ENCODE data around the gene MXRA8.

MXRA8 gene

DNA sequence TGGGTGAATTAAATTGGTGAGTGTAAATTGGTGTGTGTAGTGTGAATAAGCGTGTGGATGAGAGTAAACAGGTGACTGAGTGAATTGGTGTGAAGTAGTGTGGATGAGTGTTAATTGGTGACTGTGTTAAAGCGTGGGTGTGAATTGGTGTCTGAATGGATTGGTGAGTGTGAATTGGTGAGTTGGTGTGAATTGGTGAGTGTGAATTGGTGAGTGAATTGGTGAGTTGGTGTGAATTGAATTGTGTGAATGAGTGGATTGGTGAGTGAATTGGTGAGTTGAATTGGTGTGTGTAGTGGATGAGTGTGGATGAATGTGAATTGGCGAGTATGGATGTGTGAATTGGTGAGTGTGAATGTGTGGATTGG is 8.3 kb upstream of the MXRA8 start:
- no peak for TF ChIP-seq POLR2A (IDR thresholded peaks at IDR 0.05; ENCODE audit: low read length)
- TF ChIP-seq GATA1 (IDR thresholded peaks at IDR 0.05; ENCODE audit: low read depth, low read length): no peak
- peak in 1 of 2 experiments; percentile 74 for DNase-seq

DNA sequence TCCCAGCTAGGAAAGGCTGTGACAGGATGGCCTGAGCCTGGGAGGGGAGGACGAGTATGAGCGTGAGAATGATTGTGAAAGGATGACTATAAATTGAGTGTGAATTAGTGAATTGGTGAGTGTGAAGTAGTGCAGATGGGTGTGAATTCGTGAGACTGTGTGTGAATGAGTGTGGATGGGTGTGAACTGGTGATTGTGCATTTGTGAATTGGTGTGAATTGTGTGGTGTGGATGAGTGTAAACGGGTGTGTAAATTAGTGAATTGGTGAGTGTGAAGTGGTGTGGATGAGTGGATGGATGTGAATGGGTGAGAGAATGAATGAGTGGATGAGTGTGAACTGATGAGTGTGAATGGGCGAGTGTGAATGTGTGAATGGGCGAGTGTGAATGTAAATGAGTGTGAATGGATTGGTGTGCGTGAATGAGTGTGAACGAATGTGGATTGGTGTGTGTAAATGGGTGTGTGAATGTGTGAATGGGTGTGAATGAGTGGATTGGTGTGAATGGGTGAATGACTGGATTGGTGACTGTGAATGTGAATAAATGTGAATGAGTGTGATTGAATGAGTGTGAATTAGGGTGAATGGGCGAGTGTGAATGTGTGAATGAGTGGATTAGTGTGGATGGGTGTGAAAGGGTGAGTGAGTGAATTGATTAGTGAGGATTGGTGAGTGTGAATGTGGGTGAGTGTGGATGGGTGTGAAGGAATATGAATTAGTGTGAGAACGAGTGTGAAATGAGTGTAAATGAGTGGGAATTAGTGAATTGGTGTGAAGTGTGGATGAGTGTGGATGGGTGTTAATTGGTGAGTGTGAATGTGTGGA is 7.7 kb upstream of the MXRA8 start:
- peak; percentile 57 for DNase-seq
- no peak for TF ChIP-seq POLR2A (IDR thresholded peaks at IDR 0.05; ENCODE audit: low read length)
- TF ChIP-seq GATA1 (IDR thresholded peaks at IDR 0.05; ENCODE audit: low read depth, low read length): no peak

DNA sequence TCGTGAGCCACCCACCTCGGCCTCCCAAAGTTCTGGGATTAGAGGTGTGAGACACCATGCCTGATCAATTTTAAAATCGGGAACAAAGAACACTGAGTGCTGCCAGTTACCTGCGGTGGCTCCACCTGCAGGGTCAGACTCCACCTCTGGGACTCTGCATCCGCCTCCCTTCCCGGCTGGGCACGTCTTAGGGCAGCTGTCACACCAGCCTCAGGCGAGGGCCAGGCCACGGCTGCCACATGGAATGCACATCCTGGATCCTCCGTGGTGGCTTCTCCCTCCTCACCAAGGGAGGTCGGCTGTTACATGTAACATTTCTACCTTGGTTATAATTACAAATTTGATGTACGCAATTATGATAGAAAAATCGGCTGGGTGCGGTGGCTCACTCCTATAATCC is 5.9 kb upstream of the MXRA8 start:
- no peak for TF ChIP-seq POLR2A (IDR thresholded peaks at IDR 0.05; ENCODE audit: low read length)
- no peak for TF ChIP-seq GATA1 (IDR thresholded peaks at IDR 0.05; ENCODE audit: low read depth, low read length)
- no peak for DNase-seq

DNA sequence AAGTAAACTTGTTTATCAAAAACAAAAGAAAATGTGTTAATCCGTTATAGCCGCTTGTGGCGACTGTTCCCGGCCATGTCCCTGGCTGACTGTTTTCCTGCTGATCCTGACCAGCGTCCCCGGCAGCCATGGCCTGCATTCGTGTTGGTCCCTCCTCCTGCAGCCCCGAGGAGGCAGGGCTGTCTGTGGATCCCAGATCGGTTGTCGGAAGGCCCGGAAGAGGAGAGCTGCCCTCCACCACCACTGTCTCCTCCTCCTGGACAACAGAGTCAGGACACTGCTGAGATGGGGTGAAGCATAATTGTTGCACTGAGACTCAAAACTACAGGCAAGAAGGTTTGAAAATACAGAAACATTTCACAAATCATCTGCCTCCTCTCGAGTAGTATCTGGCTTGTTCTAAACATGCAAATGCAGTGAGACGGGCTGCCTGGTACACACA is 3.6 kb upstream of the MXRA8 start:
- peak in 1 of 2 experiments; percentile 31 for DNase-seq
- TF ChIP-seq GATA1 (IDR thresholded peaks at IDR 0.05; ENCODE audit: low read depth, low read length): no peak
- TF ChIP-seq POLR2A (IDR thresholded peaks at IDR 0.05; ENCODE audit: low read length): no peak

- DNase-seq: no peak
- TF ChIP-seq GATA1 (IDR thresholded peaks at IDR 0.05; ENCODE audit: low read depth, low read length) (no peak), POLR2A (IDR thresholded peaks at IDR 0.05; ENCODE audit: low read length) (no peak)
Measured at GRCh38 chr1:1361233-1361981, 3.1 kb upstream of the MXRA8 start.

GRCh38 chr1:1360506-1361169 is 2.3 kb upstream of the MXRA8 start:
- no peak for DNase-seq
- TF ChIP-seq GATA1 (IDR thresholded peaks at IDR 0.05; ENCODE audit: low read depth, low read length) (no peak), POLR2A (IDR thresholded peaks at IDR 0.05; ENCODE audit: low read length) (no peak)

DNA sequence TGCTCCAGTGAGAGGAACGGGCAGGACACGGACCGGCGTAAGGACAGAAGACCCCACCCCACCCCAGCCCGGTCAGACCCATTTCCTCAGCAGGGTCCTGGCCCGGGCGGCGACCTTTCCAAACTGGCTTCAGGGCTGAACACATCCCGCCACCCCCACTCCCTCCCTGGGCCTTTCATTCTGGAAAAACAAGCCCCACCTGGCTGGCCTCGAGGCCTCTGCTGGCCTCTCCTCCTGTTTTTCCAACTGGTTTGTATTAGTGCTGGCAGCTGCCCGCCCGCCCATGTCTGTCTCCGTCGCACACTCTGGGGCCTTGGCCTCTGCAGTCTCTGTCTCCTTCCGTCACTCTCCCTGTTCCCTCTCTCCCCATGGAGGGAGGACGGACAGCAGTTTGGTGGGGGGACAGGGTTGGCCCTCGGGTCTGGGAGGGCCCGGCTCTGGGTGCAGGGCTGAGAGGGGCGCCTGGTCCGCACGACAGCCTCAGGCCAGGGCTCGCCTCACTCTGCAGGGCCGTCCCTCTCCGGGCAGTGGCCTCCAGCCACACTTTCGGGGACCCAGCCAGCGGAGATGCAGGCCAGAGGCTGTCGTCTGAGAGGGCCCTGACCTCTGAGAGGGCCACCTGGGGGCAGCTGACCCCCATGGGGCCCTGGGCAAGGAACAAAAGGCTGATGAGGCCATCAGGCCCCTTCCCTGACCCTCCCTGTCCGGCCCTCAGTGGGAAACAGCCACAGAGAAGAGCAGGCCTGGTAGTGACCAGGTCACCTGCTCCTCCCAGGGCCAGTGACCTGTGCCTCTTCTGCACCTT is 1.5 kb upstream of the MXRA8 start:
- no peak for DNase-seq
- no peak for TF ChIP-seq POLR2A (IDR thresholded peaks at IDR 0.05; ENCODE audit: low read length)
- no peak for TF ChIP-seq GATA1 (IDR thresholded peaks at IDR 0.05; ENCODE audit: low read depth, low read length)

- DNase-seq: no peak
- TF ChIP-seq GATA1 (IDR thresholded peaks at IDR 0.05; ENCODE audit: low read depth, low read length): no peak
- no peak for TF ChIP-seq POLR2A (IDR thresholded peaks at IDR 0.05; ENCODE audit: low read length)
Measured at GRCh38 chr1:1359308-1359663, 931 bp upstream of the MXRA8 start.

GRCh38 chr1:1357871-1358432 is 403 bp downstream of the MXRA8 start:
- DNase-seq: no peak
- TF ChIP-seq POLR2A (IDR thresholded peaks at IDR 0.05; ENCODE audit: low read length) (no peak), GATA1 (IDR thresholded peaks at IDR 0.05; ENCODE audit: low read depth, low read length) (no peak)

- DNase-seq: no peak
- no peak for TF ChIP-seq POLR2A (IDR thresholded peaks at IDR 0.05; ENCODE audit: low read length)
- no peak for TF ChIP-seq GATA1 (IDR thresholded peaks at IDR 0.05; ENCODE audit: low read depth, low read length)
Measured at GRCh38 chr1:1356796-1357401, 1.5 kb downstream of the MXRA8 start.

GRCh38 chr1:1356166-1356795 is 2.1 kb downstream of the MXRA8 start:
- DNase-seq: no peak
- no peak for TF ChIP-seq GATA1 (IDR thresholded peaks at IDR 0.05; ENCODE audit: low read depth, low read length)
- no peak for TF ChIP-seq POLR2A (IDR thresholded peaks at IDR 0.05; ENCODE audit: low read length)

DNA sequence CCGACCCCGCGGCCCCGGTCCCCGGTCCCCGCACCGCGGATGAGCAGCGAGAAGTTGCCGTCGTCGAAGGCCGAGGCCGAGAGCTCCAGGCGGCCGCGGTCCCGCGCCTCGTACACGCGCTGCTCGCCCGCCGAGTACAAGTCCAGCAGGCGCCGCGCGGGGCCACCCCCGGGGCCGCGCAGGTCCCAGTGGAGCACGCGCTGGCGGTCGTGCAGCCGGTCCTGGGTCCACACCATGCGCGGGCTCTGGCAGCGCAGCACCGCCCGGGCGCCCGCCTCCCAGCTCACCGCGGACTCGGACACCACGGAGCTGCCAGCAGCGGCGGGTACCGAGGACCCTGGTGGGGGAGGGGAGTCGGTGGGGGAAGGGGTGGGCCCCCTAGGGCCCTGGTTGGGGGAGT is 2.9 kb downstream of the MXRA8 start:
- TF ChIP-seq GATA1 (IDR thresholded peaks at IDR 0.05; ENCODE audit: low read depth, low read length) (no peak), POLR2A (IDR thresholded peaks at IDR 0.05; ENCODE audit: low read length) (no peak)
- DNase-seq: peak; percentile 57 to 75

All from erythroblast (primary cell).